GM04504 (cell line): ENCODE results near the gene CLNK.

ENCODE experiments used
- DNase-seq: peaks from one replicate; pipeline ENCODE4 v3.0.0-alpha.2; 2012; ENCODE audit warnings: low read depth

CLNK gene

DNA sequence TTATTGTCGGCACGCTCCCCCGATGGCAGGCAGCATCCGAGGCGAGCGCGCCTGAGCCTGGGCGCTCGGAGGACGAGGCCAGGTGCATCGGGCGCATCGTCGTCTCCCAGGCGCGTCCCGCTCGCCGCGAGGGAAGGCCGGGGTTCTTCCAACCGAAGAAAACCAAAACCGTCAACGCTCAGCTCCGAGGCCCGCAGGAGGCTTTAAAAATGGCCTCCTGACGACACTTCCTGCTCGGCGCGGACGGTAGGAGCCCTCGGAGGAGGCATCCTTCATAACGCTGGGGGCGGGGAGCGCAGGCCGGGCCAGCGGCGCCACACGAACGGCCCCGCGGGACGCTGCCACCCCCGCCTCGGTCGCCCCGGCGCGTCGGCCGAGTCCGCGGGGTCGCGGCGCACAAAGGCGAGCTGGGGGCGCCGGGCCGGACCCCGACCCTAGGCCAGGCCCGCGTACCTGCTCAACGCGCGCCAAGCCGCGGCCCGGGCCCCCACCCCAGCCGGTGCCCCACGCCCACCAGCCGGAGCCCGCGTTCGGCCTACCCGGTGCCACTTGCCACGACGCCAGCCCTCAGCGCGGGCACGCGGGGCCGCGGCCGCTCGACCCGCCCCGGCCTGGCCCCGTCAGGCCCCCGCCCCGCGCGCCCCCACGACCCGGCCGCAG is 227.8 kb downstream of the CLNK start:
- DNase-seq = no peak

DNA sequence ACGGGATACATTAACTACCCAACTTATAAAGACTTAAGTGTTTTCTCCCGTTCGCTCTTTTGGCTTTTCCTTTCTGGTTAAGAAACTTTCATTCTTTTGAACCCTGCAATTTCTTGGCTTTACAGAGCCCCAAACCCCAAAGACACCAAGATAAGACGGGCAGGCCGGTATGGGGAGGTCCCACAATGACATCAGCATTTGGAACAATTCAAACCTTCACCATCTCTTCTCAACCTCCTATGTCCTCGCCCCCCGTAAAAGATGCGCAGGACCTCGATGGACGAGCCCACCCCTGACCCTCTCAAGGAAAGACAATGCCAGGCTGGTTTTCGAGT is 228.3 kb downstream of the CLNK start:
- no peak for DNase-seq

- DNase-seq = no peak
Measured at GRCh38 chr4:10455133-10455532, 229.4 kb downstream of the CLNK start.

DNA sequence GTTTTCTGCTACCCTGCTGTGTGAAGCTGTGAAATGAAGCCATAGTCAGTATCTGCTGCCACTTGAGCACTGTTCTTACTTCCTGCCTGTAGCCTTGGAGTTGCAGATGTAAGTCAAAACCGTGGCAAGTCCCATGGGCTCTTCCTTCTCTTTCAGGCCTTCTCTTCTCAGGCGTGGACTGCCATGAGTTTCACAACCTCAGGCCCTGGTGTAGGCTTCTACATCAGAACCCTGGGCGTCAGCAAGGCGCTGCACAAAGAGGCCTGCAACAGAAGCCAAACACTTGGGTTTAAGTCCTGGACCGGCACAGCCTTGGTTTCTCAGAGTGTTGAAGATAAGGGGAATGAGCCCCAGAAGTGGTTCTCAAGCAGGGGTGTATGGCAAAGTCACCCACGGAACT is 229.8 kb downstream of the CLNK start:
- DNase-seq = no peak

- no peak for DNase-seq
Measured at GRCh38 chr4:10454121-10454520, 230.4 kb downstream of the CLNK start.

- DNase-seq = no peak
Measured at GRCh38 chr4:10448991-10449390, 235.6 kb downstream of the CLNK start.

DNA sequence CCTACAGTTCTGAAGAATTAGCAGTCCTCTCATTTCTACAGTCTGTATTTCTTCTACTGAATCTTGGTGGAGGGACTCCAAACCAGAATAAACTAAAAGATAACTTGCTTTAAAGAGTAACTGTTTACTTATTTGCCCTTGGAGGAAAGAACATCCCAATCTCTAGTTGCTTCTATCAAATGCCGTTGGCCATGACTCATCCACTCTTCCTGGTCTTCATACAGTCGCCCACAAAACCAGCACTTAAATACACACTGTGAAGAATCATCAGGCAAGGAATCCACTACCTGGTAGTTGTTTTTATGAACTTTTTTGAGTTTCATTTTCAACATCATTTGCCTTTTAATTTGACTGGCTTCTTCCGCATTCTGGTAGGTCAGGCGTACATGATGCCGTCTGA is 241.6 kb downstream of the CLNK start:
- no peak for DNase-seq

GRCh38 chr4:10441512-10441911 is 243.1 kb downstream of the CLNK start:
- DNase-seq = no peak

GRCh38 chr4:10438924-10439323 is 245.6 kb downstream of the CLNK start:
- DNase-seq = no peak

DNA sequence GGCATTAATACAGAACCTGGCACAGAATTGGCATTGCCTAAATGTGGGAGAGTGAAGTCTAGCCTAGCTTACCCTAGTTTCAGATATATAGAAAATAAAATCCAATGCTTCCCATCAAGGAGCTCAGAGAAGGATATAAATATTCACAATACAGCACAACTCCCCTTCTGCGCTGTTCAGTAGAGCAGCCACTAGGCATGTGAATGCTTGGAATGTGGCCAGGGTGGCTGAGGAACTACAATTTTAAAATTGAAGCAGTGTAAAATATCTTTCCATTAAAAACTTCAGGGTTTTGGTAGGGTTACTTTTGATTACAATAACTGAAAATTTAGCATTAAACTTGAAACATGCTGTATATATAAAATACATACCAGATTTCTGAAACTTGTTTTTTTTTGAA is 246.8 kb downstream of the CLNK start:
- no peak for DNase-seq
